Measurements from ENCODE around the gene SLC38A11. TPM values are rescaled to one million over a fixed set of nuclear protein-coding genes. Genes with fewer than 3 reads are reported as not detected.

SLC38A11 gene
- total RNA-seq, 4 donors from 2014 or later: 0.19 to 9.9 (median 0.77) TPM

DNA sequence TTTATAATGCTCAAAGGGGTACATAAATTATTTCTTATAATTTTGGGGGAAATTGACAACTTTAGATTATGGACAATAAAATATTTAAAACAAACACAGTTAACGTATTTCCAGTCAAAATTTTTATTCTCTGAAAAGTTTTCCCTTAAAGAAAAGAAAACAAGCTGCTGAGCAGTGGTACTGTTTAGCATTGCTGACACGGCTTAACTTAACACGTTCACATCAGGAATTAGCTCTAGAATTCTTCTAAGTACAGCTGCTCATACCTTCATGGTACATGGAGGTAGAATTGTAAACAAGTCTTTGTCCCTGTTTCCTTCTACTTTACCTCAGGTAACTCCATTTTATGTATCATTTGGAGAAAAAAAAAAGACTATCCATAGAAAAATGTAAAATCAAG is 2.0 kb downstream of the SLC38A11 start:
- ATAC-seq (ENCODE audit: low FRiP score) (no peak), DNase-seq (ENCODE audit: low spot score) (no peak)
- TF ChIP-seq, protein P1, sequence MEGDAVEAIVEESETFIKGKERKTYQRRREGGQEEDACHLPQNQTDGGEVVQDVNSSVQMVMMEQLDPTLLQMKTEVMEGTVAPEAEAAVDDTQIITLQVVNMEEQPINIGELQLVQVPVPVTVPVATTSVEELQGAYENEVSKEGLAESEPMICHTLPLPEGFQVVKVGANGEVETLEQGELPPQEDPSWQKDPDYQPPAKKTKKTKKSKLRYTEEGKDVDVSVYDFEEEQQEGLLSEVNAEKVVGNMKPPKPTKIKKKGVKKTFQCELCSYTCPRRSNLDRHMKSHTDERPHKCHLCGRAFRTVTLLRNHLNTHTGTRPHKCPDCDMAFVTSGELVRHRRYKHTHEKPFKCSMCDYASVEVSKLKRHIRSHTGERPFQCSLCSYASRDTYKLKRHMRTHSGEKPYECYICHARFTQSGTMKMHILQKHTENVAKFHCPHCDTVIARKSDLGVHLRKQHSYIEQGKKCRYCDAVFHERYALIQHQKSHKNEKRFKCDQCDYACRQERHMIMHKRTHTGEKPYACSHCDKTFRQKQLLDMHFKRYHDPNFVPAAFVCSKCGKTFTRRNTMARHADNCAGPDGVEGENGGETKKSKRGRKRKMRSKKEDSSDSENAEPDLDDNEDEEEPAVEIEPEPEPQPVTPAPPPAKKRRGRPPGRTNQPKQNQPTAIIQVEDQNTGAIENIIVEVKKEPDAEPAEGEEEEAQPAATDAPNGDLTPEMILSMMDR (IDR thresholded peaks at IDR 0.05): no peak

DNA sequence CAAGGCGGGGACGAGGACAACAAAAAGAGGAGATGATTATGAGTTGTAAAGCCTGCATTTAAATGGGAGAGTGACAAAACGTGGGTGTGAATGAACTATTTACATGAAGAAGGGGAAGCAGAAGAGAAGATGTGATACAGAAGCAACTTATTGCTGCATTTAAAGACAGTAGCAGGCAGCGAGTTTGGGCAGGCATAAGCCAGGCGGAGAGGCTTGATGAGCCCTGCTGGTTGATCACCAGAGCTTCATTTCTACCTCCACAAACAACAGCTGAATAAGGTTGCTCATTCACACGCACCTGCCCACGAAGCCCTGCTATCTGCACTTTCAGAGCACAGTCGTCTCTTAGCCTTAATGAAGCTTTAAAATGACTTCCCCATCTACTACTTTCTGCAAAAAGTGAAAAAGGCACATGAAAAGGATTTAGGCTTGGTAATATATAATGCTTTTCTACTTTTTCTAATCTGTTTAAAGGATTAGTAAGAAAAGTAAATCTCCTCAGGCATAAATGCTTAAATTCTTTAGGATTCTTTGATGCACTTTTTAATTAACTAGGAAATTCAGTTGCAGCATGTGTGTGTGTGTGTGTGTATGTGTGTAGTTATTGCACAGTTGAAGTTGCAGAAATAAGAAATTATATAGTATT is 3.1 kb downstream of the SLC38A11 start:
- DNase-seq (ENCODE audit: low spot score) (no peak), ATAC-seq (ENCODE audit: low FRiP score) (no peak)
- TF ChIP-seq, protein P1 (IDR thresholded peaks at IDR 0.05): no peak

DNA sequence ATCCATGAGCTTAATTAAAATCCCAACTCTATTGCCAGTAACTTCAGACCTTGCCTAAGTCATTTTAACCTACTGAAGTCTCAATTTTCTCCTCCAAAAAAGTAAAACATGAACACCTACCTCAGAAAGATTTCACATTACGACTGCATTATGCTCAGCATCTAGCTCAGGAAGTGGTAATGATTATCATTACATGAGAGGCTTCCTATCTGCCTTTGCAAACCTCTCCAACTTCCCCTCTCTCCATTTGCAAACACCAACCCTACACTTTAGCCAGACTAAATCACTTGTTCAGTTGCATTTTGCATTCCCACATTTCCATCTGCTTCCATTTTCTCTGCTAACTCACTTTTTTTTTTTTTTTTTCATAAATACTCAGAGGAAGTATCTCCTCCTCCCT is 6.8 kb downstream of the SLC38A11 start:
- DNase-seq (ENCODE audit: low spot score) (no peak), ATAC-seq (ENCODE audit: low FRiP score) (no peak)
- TF ChIP-seq, protein P1 (IDR thresholded peaks at IDR 0.05): no peak

DNA sequence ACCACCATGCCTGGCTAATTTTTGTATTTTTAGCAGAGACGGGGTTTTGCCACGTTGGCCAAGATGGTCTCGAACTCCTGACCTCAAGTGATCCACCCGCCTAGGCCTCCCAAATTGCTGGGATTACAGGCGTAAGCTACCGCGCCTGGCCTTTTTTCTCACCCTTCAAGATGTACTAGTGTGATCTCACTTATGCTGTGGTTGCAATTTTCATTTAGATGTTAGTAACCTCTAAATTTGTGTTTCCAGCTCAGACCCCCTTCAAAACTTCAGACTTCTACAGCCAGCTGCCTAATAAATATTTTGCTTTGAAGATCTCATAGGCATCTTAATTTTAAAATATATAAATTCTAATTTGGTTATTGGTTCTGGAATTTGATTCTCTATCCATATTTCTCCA is 8.0 kb downstream of the SLC38A11 start:
- TF ChIP-seq, protein P1 (IDR thresholded peaks at IDR 0.05): no peak
- no peak for ATAC-seq (ENCODE audit: low FRiP score)
- DNase-seq (ENCODE audit: low spot score): no peak

DNA sequence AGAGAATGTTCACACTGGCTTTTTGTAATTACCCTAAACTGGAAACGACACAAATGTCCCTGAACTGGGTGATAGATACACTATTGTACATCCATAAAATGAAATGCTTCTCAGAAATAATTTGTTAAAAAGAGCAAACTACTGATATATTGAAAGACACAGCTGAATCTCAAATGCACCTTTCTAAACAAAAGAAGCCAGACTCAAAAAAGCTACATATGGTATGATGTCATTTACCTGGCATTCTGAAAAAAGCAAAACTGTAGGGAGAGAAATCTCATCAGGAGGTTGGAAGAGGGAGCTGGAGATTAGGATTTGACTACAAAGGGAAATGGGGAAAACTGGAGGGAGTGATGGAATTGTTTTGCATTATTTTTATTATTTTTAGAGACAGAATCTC is 12.0 kb downstream of the SLC38A11 start:
- DNase-seq (ENCODE audit: low spot score) (no peak), ATAC-seq (ENCODE audit: low FRiP score) (no peak)
- TF ChIP-seq, protein P1 (IDR thresholded peaks at IDR 0.05): no peak

DNA sequence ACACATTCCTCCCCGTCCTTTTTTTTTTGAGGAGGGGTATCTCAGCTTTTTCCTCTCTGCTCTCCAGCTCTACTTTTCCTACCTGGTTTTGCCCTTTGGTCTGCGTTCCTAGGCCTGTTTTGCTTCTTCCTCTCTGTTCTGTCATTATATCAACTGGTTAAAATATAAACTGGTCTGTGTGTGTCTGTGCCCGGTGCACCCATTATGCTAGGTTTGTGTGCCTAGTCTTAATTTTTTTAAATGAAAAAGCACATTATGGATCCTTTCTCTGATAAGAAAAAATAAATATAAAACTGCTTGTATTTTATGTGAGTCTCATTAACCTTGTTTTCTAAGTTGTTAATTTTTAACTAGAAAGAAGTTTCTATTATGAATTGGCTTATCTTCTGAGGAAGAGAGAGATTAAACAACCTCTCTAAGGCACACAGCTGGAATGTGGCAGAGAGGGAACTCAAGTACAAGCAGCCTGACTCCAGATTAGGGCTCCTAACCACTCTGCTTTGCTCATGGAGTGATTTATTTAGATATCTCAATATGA is 17.4 kb downstream of the SLC38A11 start:
- ATAC-seq (ENCODE audit: low FRiP score): no peak

More for the DNA sequence above, 17.4 kb downstream of the SLC38A11 start:
- DNase-seq (ENCODE audit: low spot score): no peak
- TF ChIP-seq, protein P1 (IDR thresholded peaks at IDR 0.05): no peak

All from omental fat pad (tissue), 4 donors.